NCI-H146 treated with DMSO at 0.1 percent for 48 hours (cell line): ENCODE data around the gene ORC3.

ENCODE experiments used
- DNase-seq: peaks from one replicate; lab custom pipeline; 2025; ENCODE audit not compliant: unreplicated experiment; lab: John Stamatoyannopoulos, UW

Gene ORC3

DNA sequence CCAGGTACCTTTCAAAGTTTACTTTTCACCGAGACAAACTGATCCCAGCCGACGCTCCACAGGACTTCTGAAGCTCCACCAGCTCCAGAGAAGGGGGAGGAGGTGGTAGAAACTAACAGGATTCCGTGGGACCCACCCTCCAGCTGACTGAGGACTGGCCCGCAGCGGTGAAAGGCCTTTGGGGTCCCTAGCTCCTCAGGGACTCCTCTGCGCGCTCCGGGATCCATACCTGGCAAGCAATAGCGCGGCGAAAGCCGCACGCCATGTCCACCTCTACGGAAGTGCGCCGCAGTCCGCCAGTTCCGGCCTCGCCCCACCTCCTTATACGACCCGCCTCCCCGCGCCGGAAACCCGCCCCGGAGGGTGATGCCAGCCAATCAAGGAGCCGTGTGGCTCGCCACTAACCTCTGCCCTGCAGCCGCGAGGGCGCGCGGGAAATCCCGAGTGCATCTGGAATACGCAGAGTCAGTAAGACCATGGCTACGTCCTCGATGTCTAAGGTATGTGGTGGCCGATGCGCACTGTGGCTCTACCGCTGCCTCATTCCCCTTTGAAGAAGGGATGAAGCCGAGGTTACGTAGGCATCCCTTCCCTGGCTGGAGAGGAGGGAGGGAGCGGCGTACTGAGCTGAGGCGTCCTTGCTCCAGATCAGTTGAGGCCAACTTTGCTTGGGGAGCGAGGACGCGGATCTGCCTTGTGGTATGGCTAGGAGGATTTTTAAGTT is at the start of gene ORC3, which contains the start of gene RARS2:
TSS of gene ORC3 (plus strand) at position 443 of the 724 bp plus-strand sequence. CDS start at position 477, 34 bp downstream.
TSS of gene RARS2 (minus strand) at position 295 of the 724 bp plus-strand sequence. CDS start at position 265, 30 bp downstream.
- peak; percentile 87 for DNase-seq

DNA sequence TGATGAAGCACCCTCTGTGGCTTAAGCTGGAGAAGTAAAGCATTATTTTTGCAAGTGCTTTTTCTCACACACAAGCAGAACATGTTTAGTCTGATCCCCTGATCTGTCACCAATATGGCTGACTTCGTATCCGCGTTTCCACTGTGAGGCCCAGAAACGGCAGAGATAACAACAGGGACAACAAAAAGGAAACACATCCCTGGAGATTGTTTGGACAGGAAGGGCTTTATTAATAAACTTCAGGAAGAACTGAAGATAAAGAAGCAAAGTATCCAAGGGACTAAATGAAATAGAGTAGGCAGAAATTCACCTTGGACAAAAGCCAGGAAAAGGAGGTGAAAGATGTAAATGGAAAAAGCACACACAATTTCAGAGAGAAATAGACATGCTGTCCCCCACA is 49.4 kb upstream of the ORC3 start:
- no peak for DNase-seq

DNA sequence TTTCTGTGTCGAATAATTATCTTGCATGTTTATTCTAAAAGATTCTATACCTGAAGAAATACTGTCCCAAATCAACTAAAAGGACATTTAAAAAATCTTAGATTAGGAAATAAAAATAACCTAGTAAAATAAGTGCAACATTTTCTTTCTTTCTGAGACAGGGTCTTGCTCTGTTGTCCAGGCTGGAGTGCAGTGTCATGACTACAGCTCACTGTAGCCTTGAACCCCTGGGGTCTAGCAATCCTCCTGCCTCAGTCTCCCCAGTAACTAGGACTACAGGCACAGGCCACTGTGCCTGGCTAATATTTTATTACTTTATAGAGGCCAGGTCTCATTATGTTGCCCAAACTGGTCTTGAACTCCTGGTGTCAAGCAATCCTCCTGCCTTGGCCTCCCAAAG is 48.9 kb upstream of the ORC3 start:
- no peak for DNase-seq

DNA sequence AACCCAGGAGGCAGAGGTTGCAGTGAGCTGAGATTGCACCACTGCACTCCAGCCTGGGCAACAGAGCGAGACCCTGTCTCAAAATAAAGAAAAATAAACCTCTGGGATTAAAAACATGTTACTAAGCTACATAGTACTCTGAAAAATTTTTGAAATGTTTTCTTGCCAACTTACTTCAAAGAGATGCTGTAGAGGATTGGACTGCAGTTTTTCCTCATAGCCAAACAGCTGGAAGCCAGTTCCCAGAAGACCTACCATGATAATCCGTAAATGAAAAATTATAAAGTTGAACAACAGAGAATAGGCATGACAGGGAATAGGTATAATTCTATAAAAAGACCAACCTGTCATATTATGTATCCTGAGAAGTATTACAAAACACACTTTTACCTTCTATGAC is 48.2 kb upstream of the ORC3 start:
- DNase-seq, result no peak

DNA sequence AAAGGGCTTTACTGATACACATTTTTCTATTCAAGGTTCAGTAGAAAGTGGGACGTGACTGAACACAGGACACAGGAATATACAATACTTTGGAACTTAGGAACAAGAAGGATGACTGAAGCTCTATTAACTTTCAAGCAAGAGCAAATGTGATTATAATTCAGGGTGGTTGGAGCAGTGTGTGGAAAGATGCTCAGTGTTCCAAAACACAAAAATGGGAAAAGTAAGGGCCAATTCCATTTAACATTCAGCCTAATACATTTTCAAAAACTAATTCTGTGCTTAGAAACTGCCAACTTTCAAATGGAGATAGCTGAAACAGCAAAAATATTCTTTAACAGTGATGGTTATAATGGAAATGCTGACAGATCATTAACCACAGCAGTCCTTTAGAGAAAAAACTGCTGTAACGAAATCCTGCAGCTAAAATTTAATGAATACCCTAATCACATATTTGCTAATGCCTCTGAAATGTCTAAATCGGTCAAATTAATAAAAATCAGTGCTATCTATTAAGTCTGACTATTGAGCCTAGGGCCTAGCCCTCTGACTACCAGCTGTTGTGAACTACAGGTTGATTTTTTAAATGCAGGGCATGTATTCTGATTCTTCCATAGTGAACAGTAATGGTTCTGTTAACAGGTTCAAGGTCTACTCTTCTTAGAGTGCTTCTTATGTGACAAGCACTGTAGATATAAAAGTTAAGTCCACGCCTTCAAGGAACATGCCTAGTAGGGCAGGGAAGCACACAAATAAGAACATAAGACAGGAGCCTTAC is 46.0 kb upstream of the ORC3 start:
- no peak for DNase-seq

DNA sequence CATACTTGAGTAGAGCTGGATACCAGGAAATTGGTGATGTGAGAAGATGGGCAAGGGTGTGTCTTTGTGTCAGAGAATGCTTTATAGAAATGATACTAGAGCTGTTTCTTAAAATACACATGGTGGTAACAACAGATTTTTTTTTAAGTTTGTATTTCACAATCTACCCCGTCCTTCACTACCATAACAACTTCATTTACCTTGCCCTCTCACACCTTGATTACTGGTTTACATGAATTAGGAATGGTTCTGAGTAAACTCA is 45.5 kb upstream of the ORC3 start:
- no peak for DNase-seq

DNA sequence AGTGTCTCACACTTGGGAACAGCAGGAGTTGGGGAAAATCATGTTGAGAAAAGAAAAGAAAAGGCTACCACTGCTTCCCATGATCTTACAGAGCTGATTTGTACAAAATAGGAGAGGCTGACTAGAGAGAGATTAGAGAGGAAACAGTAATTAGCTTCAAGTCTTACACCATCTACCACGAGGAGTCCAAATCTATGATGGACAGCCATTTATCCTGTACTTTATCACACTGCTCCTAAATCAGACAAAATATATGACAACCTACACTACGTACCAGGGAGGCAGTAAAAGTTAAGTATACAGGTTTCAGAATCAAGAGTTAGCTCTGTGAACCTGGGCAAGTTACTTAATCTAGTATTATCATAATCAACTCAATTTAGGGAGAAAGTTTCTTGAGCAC is 38.1 kb upstream of the ORC3 start:
- no peak for DNase-seq

DNA sequence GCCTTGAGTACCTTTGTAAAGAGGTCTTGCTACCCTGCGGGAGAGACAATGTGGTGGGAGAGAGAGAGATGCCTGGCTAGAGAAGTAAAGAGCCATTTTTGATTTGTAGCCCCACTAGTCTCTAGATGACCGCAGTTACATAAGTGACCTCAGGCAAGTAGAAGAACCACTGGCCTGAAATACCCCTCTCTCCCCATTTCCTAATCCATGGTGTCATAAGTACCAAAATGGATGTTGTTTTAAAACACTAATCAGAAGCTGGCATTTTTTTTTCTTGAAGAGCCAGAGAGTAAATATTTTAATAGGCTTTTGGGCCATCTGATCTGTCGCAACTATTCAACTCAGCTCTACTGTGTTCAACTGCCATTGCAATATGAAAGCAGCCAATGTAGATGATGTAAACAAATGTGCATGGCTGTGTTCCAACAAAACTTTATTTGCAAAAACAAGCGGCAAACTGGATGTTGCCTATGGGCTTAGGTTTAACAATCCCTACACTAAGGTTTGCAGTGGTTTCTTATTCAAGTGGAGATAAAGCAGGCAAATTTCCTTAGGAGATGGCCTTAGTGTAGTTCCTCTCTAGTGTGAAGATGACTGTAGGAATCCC is 36.7 kb upstream of the ORC3 start:
- DNase-seq, result no peak

DNA sequence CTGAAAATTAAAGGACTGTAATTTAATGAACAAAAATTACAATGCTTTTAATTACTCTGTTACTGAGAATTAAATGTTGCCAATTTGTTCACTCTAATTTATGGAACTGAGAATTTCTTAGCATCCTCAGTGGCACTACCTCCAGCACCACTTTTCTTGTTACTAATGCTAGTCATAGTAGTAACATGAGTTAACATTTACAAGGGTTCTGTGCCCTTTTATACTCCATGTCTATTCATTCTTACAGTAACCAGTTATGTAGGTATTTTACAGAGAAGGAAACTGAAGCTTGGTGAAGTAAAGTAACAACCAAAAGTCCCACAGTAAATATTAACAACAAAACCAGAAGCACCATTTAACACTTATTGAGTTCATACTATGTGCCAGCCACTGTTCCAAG is 34.4 kb upstream of the ORC3 start:
- DNase-seq, result no peak

DNA sequence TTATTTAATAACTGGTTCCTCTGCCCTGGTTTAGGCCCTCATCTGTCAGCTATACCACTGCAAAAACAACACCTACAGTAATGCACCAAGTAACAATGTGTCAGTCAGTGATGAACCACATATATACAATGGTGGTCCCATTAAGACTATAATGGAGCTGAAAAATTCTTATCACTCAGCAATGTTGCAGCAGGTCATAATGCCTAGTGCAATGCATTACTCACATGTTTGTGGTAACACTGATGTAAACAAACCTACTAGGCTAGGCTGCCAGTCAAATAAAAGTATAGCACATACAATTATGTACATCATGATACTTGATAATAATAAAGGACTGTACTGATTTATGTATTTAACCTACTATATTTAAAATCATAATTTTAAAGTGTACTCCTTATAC is 31.5 kb upstream of the ORC3 start:
- DNase-seq, result no peak

DNA sequence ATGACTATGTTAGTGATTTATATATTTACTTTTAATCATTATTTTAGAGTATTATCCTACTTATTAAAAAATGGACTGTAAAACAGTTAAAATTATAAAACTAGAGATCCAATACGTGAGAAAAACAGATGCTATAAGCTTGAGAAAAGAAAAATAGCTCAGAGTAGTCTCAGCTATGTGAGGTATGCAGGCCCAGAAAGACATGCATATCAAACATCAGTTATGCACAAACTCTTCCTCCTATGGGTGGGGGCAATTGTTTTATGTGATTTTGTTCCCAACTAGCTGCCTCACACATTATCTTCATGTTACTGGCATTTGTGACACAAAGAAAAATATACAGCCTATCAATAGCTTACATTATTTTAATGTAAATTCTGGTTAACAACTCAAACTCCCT is 28.9 kb upstream of the ORC3 start:
- DNase-seq, result no peak

DNA sequence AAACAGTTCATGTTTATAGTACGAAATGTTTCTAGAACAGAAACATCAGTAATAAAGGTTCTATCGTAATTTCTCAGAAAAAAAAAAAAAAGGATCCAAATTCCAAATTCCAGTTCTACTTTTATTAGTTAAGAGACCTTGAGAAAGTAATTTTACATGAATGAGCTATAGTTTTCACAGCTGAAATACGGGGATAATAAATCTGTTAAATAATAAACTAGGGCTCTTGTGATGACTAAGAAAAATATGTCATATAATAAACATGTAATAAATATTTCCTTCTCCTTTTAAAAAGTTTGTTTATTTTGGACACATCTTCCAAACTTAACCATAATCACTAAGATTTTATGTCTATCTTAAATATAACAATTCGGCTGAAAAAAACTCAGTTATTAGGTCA is 17.9 kb upstream of the ORC3 start:
- DNase-seq, result no peak

DNA sequence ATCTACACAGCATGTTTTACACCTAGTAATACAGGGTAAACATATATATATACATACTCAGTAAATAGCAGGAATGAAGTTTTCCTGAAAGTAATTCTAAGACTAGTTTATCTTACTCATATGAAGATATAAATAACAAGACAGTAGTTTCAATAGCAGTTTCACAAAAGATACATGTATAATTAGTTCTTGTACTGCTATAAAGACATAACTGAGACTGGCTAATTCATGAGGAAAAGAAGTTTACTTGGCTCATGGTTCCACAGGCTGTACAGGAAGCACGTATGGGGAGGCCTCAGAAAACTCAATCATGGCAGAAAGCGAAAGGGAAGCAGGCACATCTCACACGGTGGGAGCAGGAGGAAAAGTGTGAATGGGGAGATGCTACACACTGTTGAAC is 17.1 kb upstream of the ORC3 start:
- no peak for DNase-seq

DNA sequence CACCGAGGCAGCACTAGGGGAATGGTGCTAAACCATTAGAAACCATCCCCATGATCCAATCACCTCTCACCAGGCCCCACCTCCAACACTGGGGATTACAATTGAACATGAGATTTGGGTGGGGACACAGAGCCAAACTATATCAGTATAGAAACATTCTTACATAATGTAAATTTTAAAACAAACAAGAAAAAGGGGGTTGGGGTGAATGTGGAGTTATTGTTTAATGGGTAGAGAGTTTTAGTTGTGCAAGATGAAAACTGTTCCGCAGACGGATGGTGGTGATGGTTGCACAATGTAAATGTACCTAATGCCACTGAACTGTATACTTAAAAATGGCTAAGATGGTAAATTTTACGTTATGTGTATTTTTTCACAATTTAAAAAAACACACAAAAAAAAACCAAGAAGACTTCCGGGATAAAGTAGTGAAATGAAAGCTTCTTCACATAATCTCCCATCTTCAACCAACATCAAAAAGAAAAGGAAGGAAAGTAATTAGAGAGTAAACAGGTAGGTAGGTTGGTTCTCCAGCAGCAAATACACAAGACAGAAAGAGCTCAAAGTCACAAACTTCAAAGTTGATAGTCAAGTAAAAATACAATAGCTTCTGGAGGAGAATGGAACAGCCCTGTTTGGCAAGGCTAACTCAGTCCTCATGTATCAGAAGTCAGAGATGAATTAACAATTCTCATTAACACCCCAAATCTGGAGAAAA is 16.5 kb upstream of the ORC3 start:
- no peak for DNase-seq

DNA sequence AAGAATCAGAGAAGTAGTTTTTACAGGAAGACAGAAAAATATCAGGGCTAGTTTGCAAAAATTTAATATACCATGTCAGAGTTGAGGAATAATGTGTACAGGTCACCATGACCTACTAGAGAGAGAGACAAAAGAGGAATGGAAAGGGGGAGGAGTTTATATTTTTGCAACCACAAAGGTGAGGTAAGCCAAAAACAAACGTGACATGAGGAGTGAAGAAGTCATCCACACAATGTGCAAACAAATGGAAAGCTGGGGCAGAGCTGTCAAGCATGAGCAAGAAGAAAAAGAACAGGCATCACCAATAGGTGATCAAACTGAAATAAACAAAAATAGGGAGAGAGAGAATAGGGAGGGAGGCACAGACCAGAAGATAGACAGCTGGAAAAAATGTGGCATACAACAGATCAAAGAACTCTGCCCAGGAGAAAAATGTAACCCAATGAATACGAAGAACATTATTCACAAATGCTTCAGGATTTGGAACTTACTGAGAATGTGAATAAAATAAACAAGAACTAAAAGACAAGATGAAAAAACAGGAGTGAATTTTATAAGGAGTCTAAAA is 15.6 kb upstream of the ORC3 start:
- DNase-seq, result no peak

DNA sequence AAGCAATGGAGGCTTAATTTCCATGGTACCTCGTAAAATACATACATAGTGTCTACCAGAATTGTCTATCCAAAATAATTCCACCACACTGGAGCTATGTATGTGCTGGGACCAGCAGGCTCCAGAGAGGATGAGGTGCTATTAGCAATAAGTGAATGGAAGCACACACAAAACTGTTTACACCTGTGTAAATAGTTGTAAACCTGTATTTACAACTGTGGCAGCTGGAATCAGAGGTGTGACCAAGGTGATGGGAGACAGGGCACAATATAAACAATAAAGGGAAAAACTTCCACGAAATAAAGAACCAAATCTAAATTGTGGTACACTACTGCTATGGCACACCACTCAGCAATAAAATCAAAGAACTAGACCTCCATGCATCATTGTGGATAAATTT is 14.5 kb upstream of the ORC3 start:
- no peak for DNase-seq

DNA sequence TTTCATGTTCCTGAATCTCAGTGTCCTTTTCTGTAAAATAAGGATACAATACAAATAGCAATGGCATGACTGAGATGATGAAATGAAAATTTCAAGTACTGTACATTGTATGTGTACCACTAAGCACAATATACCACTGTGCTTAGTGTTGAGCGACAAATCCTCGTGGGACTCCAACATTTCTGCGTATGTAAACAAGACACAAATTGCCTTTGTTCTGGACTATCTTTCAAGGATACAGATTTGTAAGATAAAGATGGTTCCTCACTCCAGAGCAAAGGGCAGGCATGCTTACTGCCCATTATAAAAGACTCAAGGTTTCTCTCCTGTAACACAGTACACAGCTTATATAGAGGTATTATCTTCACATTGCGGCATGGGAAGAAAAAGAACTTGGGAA is 6.1 kb upstream of the ORC3 start:
- no peak for DNase-seq

DNA sequence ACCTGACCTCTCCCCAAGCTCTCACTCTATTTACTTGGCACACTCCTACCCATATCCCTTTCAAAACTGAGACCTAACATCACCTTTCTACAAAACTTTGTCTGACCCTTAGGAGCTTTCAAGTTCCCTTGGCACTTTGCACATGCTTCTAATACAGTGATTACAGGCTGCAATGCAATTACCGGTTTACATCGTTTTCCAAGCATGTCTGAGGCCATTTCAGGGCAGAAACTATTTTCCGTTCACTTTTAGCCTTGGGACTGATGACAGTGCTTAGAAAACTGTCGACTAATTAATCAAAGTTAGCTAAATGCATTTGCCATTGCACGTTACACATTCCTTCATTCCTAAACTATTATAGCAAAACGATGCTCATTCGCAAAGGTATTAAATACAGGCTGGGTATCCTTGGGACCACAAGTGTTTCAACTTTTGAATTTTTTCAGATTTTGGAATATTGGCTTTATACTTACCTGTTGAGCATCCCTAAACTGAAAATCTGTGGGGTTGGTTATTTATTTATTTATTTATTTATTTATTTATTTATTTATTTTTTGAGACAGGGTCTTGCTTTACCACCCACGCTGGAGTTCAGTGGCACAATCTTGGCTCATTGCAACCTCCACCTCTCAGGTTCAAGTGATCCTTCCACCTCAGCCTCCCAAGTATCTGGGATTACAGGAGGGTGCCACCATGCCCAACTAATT is 3.4 kb upstream of the ORC3 start:
- DNase-seq, result no peak

DNA sequence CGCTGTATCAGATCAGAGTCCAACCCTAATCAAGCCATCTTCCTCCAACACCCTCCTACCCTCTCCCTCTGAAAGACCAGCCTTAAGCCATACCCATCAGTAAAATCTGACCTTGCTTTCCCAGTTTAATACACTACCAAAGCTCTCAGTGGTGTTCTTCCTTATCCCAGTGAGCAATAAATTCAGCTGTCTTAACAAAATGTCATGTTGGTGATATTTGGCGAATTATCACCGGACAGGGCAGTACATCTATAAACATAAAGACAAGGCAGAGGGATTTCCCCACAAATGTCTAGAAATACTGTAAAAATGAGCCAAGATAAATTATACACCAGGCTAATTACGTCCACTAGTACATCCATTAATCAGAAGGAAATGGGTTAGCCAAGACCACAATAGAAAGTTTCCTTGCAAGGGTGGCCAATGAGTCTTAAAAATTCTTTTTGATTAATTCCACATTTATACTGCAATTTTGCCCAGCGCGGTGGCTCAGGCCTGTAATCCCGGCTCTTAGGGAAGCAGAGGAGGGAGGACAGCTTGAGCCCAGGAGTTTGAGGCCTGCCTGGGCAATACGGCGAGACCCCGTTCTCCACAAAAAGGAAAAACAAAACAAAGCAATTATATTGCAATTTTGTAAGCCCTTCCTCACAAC is 1.1 kb upstream of the ORC3 start:
- DNase-seq, result no peak

DNA sequence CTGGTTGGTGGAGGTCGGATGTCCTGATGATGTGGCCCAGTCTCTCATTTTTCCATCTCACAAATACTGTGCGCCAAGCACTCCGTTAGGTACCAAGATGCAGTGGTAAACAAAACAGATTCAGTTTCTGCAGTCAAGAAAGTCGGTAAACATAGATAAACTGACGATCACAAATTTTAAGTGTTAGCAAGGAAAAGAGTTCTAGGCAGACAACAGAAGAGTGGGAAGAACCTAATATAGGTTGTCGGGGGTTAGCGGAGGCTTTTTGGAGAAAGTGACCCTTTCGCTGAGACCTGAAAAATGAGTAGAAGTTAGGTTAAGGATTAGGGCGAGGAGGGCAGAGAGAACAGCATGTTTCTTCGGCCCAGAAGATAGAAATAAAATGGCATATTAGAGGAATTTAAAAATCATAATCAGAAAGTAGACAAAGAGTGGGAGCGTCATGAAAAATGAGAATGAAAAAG is 514 bp downstream of the ORC3 start:
- DNase-seq, result no peak
